BLaER1 treated with 17β-estradiol and CSF1 and Interleukin-3, amounts not matched to agents 10 nM and 100 nM (cell line): ENCODE data around the gene SNX8.

ENCODE experiments used
- H3K27ac ChIP-seq, 11 experiments: shearing (Covaris generic); formaldehyde crosslinking; 2 replicates each; pipeline ENCODE4 v1.8.1; 2022
- H3K27me3 ChIP-seq, 11 experiments: shearing (Covaris generic); formaldehyde crosslinking; 2 replicates each; pipeline ENCODE4 v1.8.1; 2022
- H3K36me3 ChIP-seq, 11 experiments: shearing (Covaris generic); formaldehyde crosslinking; 2 replicates each; pipeline ENCODE4 v1.8.1; 2022
- H3K4me1 ChIP-seq, 10 experiments: shearing (Covaris generic); formaldehyde crosslinking; 2 replicates each; pipeline ENCODE4 v1.8.1; 2022
- H3K4me2 ChIP-seq, 11 experiments: shearing (Covaris generic); formaldehyde crosslinking; 2 replicates each; pipeline ENCODE4 v1.8.1; 2022
- H3K4me3 ChIP-seq, 10 experiments: shearing (Covaris generic); formaldehyde crosslinking; 2 replicates each; pipeline ENCODE4 v1.8.1; 2022
- H3K9ac ChIP-seq, 11 experiments: shearing (Covaris generic); formaldehyde crosslinking; 2 replicates each; pipeline ENCODE4 v1.8.1; 2022
- H3K9me3 ChIP-seq, 11 experiments: shearing (Covaris generic); formaldehyde crosslinking; replicated peaks in 1 of 11; 2 replicates each; pipeline ENCODE4 v1.8.1; 2022
- H4K20me1 ChIP-seq, 11 experiments: shearing (Covaris generic); formaldehyde crosslinking; 2 replicates each; pipeline ENCODE4 v1.8.1; 2022
- Cebpa-rat ChIP-seq, 11 experiments: shearing (Covaris generic); IDR thresholded peaks; 2 replicates each; pipeline ENCODE4 v1.8.1; 2022

Gene SNX8

GRCh38 chr7:2253525-2254244 is 60.6 kb downstream of the SNX8 start:
- Histone ChIP-seq H3K9me3 (no peaks in the 10 kb centered on the region), H3K27me3 (peaks cover 0 to 2% (median 0%) of the 10 kb centered on the region in 11 experiments; a peak in 2 of 22 replicates), H3K36me3 (peaks cover 53 to 82% (median 66%) of the 10 kb centered on the region in 11 experiments), H3K4me3 (no peak overlapping the region), H3K27ac (peak overlapping the region in 1 of 11 experiments; percentile 9; a peak in 1 of 22 replicates), H3K4me1 (peaks cover 60 to 81% (median 69%) of the 10 kb centered on the region in 10 experiments), H4K20me1 (peaks cover 12 to 82% (median 34%) of the 10 kb centered on the region in 11 experiments; a peak in 19 of 22 replicates), H3K9ac (peak overlapping the region in 1 of 11 experiments; percentile 25; a peak in 2 of 22 replicates), H3K4me2 (peak overlapping the region; percentile 3 to 55 (median 31); a peak in 15 of 22 replicates)
- TF ChIP-seq Cebpa-rat (IDR thresholded peaks at IDR 0.05), result no peak

GRCh38 chr7:2253021-2253420 is 61.2 kb downstream of the SNX8 start:
- Histone ChIP-seq H3K4me1 (peaks cover 60 to 81% (median 69%) of the 10 kb centered on the region in 10 experiments), H3K27me3 (no peaks in the 10 kb centered on the region), H3K4me3 (no peak overlapping the region), H3K36me3 (peaks cover 53 to 75% (median 62%) of the 10 kb centered on the region in 11 experiments), H3K27ac (peak overlapping the region in 1 of 11 experiments; percentile 9; a peak in 1 of 22 replicates), H3K9ac (no peak overlapping the region; a peak in 1 of 22 replicates), H3K9me3 (no peaks in the 10 kb centered on the region), H4K20me1 (peaks cover 10 to 79% (median 34%) of the 10 kb centered on the region in 11 experiments; a peak in 17 of 22 replicates), H3K4me2 (peak overlapping the region; percentile 3 to 55 (median 31); a peak in 15 of 22 replicates)
- no peak for TF ChIP-seq Cebpa-rat (IDR thresholded peaks at IDR 0.05)

- peak overlapping the region in 8 of 11 experiments; percentile 2 to 54 (median 34); a peak in 10 of 22 replicates for H3K9ac ChIP-seq
- no peaks in the 10 kb centered on the region for H3K9me3 ChIP-seq
- no peaks in the 10 kb centered on the region for H3K27me3 ChIP-seq
- H3K4me3 ChIP-seq, result peak overlapping the region in 1 of 10 experiments; percentile 40; a peak in 1 of 20 replicates
- H3K36me3 ChIP-seq, result peaks cover 48 to 66% (median 55%) of the 10 kb centered on the region in 11 experiments
- H4K20me1 ChIP-seq, result peaks cover 10 to 79% (median 36%) of the 10 kb centered on the region in 11 experiments; a peak in 17 of 22 replicates
- H3K4me1 ChIP-seq, result peaks cover 65 to 81% (median 73%) of the 10 kb centered on the region in 10 experiments
- H3K4me2 ChIP-seq, result peak overlapping the region; percentile 46 to 84 (median 66)
- peak overlapping the region in 6 of 11 experiments; percentile 32 to 64 (median 50); a peak in 9 of 22 replicates for H3K27ac ChIP-seq
- TF ChIP-seq Cebpa-rat (IDR thresholded peaks at IDR 0.05), result no peak
Measured at GRCh38 chr7:2251841-2252771, 62.1 kb downstream of the SNX8 start.

GRCh38 chr7:2251381-2251780 is 62.9 kb downstream of the SNX8 start:
- H3K27ac ChIP-seq, result no peak overlapping the region
- peaks cover 71 to 85% (median 79%) of the 10 kb centered on the region in 10 experiments for H3K4me1 ChIP-seq
- H3K36me3 ChIP-seq, result peaks cover 40 to 59% (median 48%) of the 10 kb centered on the region in 11 experiments

GRCh38 chr7:2249744-2250323 is 64.4 kb downstream of the SNX8 start:
- Histone ChIP-seq H3K9ac (peak overlapping the region; percentile 31 to 74 (median 49); a peak in 16 of 22 replicates), H3K9me3 (no peaks in the 10 kb centered on the region), H3K4me2 (peak overlapping the region; percentile 90 to 100 (median 96)), H4K20me1 (peaks cover 10 to 70% (median 27%) of the 10 kb centered on the region in 11 experiments; a peak in 18 of 22 replicates), H3K36me3 (peaks cover 28 to 43% (median 33%) of the 10 kb centered on the region in 11 experiments), H3K27me3 (no peaks in the 10 kb centered on the region), H3K4me1 (peaks cover 86 to 96% (median 91%) of the 10 kb centered on the region in 10 experiments), H3K27ac (peak overlapping the region; percentile 8 to 61 (median 49); a peak in 15 of 22 replicates), H3K4me3 (peak overlapping the region in 7 of 10 experiments; percentile 4 to 41 (median 24); a peak in 6 of 20 replicates)
- TF ChIP-seq Cebpa-rat (IDR thresholded peaks at IDR 0.05), result no peak

More at GRCh38 chr7:2251381-2251780, 62.9 kb downstream of the SNX8 start:
- Histone ChIP-seq H3K9ac (no peak overlapping the region; a peak in 2 of 22 replicates), H3K4me2 (peak overlapping the region in 4 of 11 experiments; percentile 62 to 84 (median 68); a peak in 6 of 22 replicates), H4K20me1 (peaks cover 10 to 79% (median 33%) of the 10 kb centered on the region in 11 experiments; a peak in 17 of 22 replicates), H3K9me3 (no peaks in the 10 kb centered on the region), H3K27me3 (no peaks in the 10 kb centered on the region), H3K4me3 (no peak overlapping the region)
- TF ChIP-seq Cebpa-rat (IDR thresholded peaks at IDR 0.05), result no peak

GRCh38 chr7:2248984-2249694 is 65.1 kb downstream of the SNX8 start:
- no peak for TF ChIP-seq Cebpa-rat (IDR thresholded peaks at IDR 0.05)
- no peaks in the 10 kb centered on the region for H3K9me3 ChIP-seq
- peaks cover 10 to 66% (median 24%) of the 10 kb centered on the region in 11 experiments; a peak in 18 of 22 replicates for H4K20me1 ChIP-seq
- peaks cover 90 to 98% (median 96%) of the 10 kb centered on the region in 10 experiments for H3K4me1 ChIP-seq
- H3K4me2 ChIP-seq, result peak overlapping the region; percentile 90 to 100 (median 96)
- H3K36me3 ChIP-seq, result peaks cover 21 to 36% (median 28%) of the 10 kb centered on the region in 11 experiments
- H3K4me3 ChIP-seq, result peak overlapping the region in 8 of 10 experiments; percentile 4 to 41 (median 23); a peak in 11 of 20 replicates
- peak overlapping the region; percentile 31 to 74 (median 49); a peak in 19 of 22 replicates for H3K9ac ChIP-seq
- H3K27ac ChIP-seq, result peak overlapping the region; percentile 8 to 61 (median 49); a peak in 19 of 22 replicates
- no peaks in the 10 kb centered on the region for H3K27me3 ChIP-seq
